Psoas muscle (tissue), 8 donors: ENCODE data around the gene CCDC169. TPM values are rescaled to one million over a fixed set of nuclear protein-coding genes. Genes with fewer than 3 reads are reported as not detected.

ENCODE experiments used
- ATAC-seq, 4 donors: fragments of 200-7000 bp; cut with Tn5 transposase; one replicate each; pipeline ENCODE4 v1.9.1; 2020; ENCODE audit warnings: moderate library complexity in 3 of 4, mild to moderate bottlenecking in 2 of 4
- DNase-seq, 2 donors: peaks; one replicate each; pipeline ENCODE4 v3.0.0-alpha.2; 2020
- H3K27ac ChIP-seq: fragments of 200-600 bp; one replicate; pipeline ENCODE4 v1.8.0; 2022
- H3K27me3 ChIP-seq, 3 donors: fragments of 200-600 bp in 1 of 3; one replicate each; pipeline versions ENCODE4 v1.6.1 to v1.8.0; 2013 to 2022; ENCODE audit warnings: low read length in 2 of 3, mild to moderate bottlenecking in 2 of 3, moderate library complexity in 1 of 3; ENCODE audit not compliant: insufficient read depth in 3 of 3
- H3K36me3 ChIP-seq, 2 donors: fragments of 200-600 bp in 1 of 2; one replicate each; pipeline versions ENCODE4 v1.6.1 to v1.8.0; 2013 to 2022; ENCODE audit warnings: low read depth in 1 of 2, mild to moderate bottlenecking in 1 of 2, moderate library complexity in 1 of 2; ENCODE audit not compliant: insufficient read depth in 1 of 2
- H3K4me1 ChIP-seq: fragments of 200-600 bp; one replicate; pipeline ENCODE4 v1.8.0; 2022
- H3K4me3 ChIP-seq: fragments of 200-600 bp; one replicate; pipeline ENCODE4 v1.8.0; 2022; ENCODE audit warnings: mild to moderate bottlenecking
- H3K9me3 ChIP-seq: fragments of 200-600 bp; one replicate; pipeline ENCODE4 v1.8.0; 2022
- CTCF ChIP-seq: fragments of 200-600 bp; IDR thresholded peaks from one replicate; pipeline ENCODE4 v1.8.0; 2022; ENCODE audit warnings: antibody characterized with exemption
- WGBS, 3 donors: extraction: QIAGEN DNeasy Blood & Tissue Kit; methylation state at CpG; one replicate each; pipeline versions ENCODE4 v1.1.6 to v1.1.7; 2013; 5-methylcytosine and 5-hydroxymethylcytosine counted together
- intact Hi-C, 2 donors: fragments of 100-400 bp; cut with DNase I; formaldehyde crosslinking; loops; one replicate each; pipeline versions ENCODE4 v1.11.0 to v1.14.2; 2022
- polyA plus RNA-seq, 3 donors: library from polyadenylated mRNA; stranded (reverse); fragments of 200-250 nt; gene quantifications; one replicate each; pipeline ENCODE4 v1.2.3, GENCODE V29; 2013
- total RNA-seq, 4 donors: library from RNA; stranded (reverse); fragmentation: NEBNext Ultra II Directional in 2 of 4; extraction: Animal tissue kit (Norgen Biotek cat#: 25700) in 2 of 4; gene quantifications; one replicate each; pipeline versions ENCODE4 v1.2.1 to v1.2.4, GENCODE V29; 2021 to 2023
- donor health status: healthy with polysubstance abuse.
- donor health status: DM: no; HTN: no; CAD: no; lungs with moderate emphysema.
- donor health status: Bipolar disorder and iron deficiency.
- donor health status: healthy.
- donor health status: DM: yes; HTN: yes; CAD: no.
- donor health status: DM: no; HTN: no; CAD: no.
- donor health status: DM: no; HTN: no; CAD: no.
- donor health status: DM: yes; HTN: yes; CAD: no.

The CCDC169 gene
- total and polyA plus RNA-seq, 7 donors: 0.17 to 3.5 (median 0.49) TPM; not detected in 1

- ATAC-seq (no peak), DNase-seq (no peak)
- Histone ChIP-seq H3K27ac (no peak overlapping the region), H3K4me1 (no peaks in the 10 kb centered on the region), H3K27me3 (no peaks in the 10 kb centered on the region), H3K36me3 (no peaks in the 10 kb centered on the region), H3K4me3 (no peak overlapping the region), H3K9me3 (no peaks in the 10 kb centered on the region)
- intact Hi-C loops: loop anchor here in 1 of 2 donors (10.0 kb wide), 1 partner anchor 449 kb away; no protein-coding TSS in a partner anchor
- 79 to 88% (median 82%) methylated on average over 2 of the region's 2 CpGs for WGBS, 3 donors
- TF ChIP-seq CTCF: no peak
Observed at GRCh38 chr13:36286006-36286405, 11.6 kb downstream of the CCDC169 start.

- peak; percentile 84 for TF ChIP-seq CTCF
- peak in 2 of 4 donors; percentile 64 to 69 for ATAC-seq
- intact Hi-C loops: loop anchor here (2.0 to 10.0 kb wide), 2 partner anchors 452 to 456 kb away; no protein-coding TSS in a partner anchor
Observed at GRCh38 chr13:36282821-36283432, 14.7 kb downstream of the CCDC169 start.

GRCh38 chr13:36275190-36276002, 22.2 kb downstream of the CCDC169 start:
- Histone ChIP-seq H3K27me3 (no peaks in the 10 kb centered on the region), H3K9me3 (no peaks in the 10 kb centered on the region), H3K36me3 (no peaks in the 10 kb centered on the region), H3K4me3 (no peak overlapping the region), H3K4me1 (no peaks in the 10 kb centered on the region), H3K27ac (no peak overlapping the region)
- intact Hi-C loops: loop anchor here (2.0 kb wide), 1 partner anchor 297 kb away; no protein-coding TSS in a partner anchor
- ATAC-seq (peak; percentile 48 to 73 (median 66)), DNase-seq (no peak)
- WGBS, 3 donors: 74 to 86% (median 78%) methylated on average over 3 of the region's 3 CpGs
- TF ChIP-seq CTCF: peak; percentile 58

More at GRCh38 chr13:36282821-36283432, 14.7 kb downstream of the CCDC169 start:
- H3K4me1 ChIP-seq: no peaks in the 10 kb centered on the region
- H3K36me3 ChIP-seq: no peaks in the 10 kb centered on the region
- no peak overlapping the region for H3K4me3 ChIP-seq
- WGBS, 3 donors: 45 to 51% (median 49%) methylated on average over 6 of the region's 6 CpGs
- DNase-seq: no peak
- H3K27ac ChIP-seq: no peak overlapping the region
- H3K9me3 ChIP-seq: no peaks in the 10 kb centered on the region
- H3K27me3 ChIP-seq: no peaks in the 10 kb centered on the region

- Histone ChIP-seq H3K27ac (no peak overlapping the region), H3K9me3 (no peaks in the 10 kb centered on the region), H3K36me3 (no peaks in the 10 kb centered on the region), H3K27me3 (no peaks in the 10 kb centered on the region), H3K4me1 (no peaks in the 10 kb centered on the region), H3K4me3 (no peak overlapping the region)
- WGBS, 3 donors: 85 to 97% (median 91%) methylated on average over 2 of the region's 2 CpGs
- DNase-seq (no peak), ATAC-seq (no peak)
- intact Hi-C loops: no loop called here
- no peak for TF ChIP-seq CTCF
Observed at GRCh38 chr13:36273431-36273830, 24.2 kb downstream of the CCDC169 start.
